Breast epithelium (tissue), 3 donors: ENCODE results near the gene MEPE.

ENCODE experiments used
- CTCF ChIP-seq, 3 donors: fragments of 450-650 bp; IDR thresholded peaks; one replicate each; pipeline ENCODE4 v1.5.1; 2016 to 2017; ENCODE audit warnings: antibody characterized with exemption in 3 of 3, mild to moderate bottlenecking in 3 of 3, moderate library complexity in 3 of 3
- POLR2A ChIP-seq: fragments of 450-650 bp; IDR thresholded peaks from one replicate; pipeline ENCODE4 v1.6.1; 2016; ENCODE audit warnings: antibody characterized with exemption, mild to moderate bottlenecking, moderate library complexity
- POLR2AphosphoS5 ChIP-seq, 3 donors: sonication (generic); formaldehyde crosslinking; IDR thresholded peaks; one replicate each; pipeline ENCODE4 v1.6.1; 2017; ENCODE audit warnings: antibody characterized with exemption in 3 of 3

DNA sequence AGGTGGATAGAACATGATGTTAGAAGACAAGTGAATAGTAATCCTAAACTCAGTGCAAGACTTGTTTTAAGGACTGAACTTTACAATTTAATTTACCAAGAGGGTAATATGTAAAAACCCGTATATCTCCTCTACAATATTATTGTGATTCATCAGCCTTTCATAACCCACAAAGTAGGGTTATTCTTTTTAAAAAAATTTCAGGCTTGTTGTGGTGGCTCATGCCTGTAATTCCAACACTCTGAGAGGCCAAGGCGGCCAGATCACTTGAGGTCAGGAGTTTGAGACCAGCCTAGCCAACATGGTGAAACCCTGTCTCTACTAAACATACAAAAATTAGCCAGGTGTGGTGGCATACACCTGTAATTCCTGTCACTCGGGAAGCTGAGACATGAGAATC is 26.2 kb upstream of the MEPE start:
- TF ChIP-seq CTCF (IDR thresholded peaks at IDR 0.05) = no peak
- no peak for TF ChIP-seq POLR2A
- no peak for TF ChIP-seq POLR2AphosphoS5 (IDR thresholded peaks at IDR 0.05)
